Stimulated activated CD8-positive, alpha-beta memory T cell treated with anti-CD3 and anti-CD28 coated beads, Interleukin-7, amount 100 ng/mL, for 48 hours (primary cell): ENCODE data around the gene SFMBT2.

Experiments
- DNase-seq, 2 donors: peaks; one replicate each; pipeline ENCODE4 v3.0.0-alpha.2; 2020; ENCODE audit warnings: low read depth in 1 of 2; ENCODE audit errors: extremely low read depth in 1 of 2

The SFMBT2 gene

GRCh38 chr10:7410862-7411670 lies at the start of gene SFMBT2:
SFMBT2 (minus strand) TSS chr10:7411034; CDS start chr10:7381898, 29,136 bp downstream.
- peak in 1 of 2 donors; percentile 11 for DNase-seq

DNA sequence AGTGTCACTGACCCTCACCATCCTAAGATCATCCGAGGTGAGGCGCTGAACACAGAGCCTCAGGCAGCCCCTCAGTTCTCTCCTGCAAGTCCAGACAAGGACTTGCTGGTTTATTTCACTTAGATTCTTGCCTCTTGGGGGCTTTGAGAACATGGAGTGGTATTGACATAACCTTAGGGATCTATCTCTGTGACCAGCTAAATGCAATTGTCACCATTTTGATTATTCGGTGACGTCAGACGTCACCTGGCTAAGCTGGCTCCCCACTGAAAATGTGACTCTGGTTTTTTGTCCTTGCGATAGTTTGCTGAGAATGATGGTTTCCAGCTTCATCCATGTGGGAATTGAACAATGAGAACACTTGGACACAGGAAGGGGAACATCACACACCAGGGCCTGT lies 49.2 kb upstream of the SFMBT2 start:
- no peak for DNase-seq

DNA sequence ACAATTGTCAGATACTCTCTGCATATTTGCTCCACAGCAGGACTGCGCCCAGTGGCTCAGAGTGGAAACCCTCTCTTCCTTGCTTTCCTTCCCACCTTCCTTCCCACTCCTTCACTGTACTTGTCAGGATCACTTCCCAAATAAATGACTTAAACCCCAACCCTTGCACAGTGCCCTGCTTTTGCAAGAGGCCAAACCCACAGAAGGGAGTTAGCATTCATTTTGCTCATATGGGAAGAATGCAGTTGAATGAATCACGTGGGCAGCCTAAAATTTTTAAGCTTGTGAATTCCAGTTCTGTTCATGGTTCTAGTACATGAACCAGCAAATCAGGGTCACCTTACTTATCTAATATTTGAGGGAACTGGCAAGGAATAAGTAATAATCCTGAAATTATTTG lies 47.7 kb upstream of the SFMBT2 start:
- DNase-seq: no peak

DNA sequence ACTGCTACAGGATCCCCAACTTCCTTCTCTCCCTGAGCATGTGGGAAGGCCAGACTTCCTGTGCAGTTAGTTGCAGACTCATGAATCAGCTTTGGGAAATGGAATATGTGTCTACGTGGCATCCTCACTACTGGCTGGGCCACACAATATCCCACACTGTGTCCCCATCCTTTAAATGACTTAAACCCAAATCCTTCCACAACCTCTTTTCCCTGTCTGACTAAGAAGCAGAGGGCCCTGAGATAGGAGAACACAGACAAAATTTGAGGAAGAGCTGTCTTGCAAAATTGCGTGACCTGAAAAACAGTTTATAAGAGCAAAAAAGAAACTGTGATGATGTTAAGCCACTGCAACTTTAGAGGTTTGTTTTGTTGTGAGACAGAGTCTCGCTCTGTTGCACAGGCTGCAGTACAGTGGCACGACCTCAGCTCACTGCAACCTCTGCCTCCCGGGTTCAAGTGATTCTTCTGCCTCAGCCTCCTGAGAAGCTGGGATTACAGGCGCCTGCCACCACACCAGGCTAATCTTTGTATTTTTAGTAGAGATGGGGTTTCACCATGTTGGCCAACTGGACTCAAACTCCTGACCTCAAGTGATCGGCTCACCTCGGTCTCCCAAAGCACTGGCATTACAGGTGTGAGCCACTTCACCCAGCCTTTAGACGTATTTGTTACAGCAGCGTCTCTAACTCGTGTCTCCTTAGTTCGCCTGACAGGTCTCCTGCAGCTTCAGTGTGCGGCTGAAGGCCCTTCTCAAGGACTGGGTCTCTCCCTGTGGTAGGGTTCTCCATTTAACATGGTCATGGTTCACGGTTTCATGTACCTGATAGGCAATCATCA lies 46.9 kb upstream of the SFMBT2 start:
- no peak for DNase-seq

GRCh38 chr10:7449063-7449695 lies 38.3 kb upstream of the SFMBT2 start:
- DNase-seq: no peak

DNA sequence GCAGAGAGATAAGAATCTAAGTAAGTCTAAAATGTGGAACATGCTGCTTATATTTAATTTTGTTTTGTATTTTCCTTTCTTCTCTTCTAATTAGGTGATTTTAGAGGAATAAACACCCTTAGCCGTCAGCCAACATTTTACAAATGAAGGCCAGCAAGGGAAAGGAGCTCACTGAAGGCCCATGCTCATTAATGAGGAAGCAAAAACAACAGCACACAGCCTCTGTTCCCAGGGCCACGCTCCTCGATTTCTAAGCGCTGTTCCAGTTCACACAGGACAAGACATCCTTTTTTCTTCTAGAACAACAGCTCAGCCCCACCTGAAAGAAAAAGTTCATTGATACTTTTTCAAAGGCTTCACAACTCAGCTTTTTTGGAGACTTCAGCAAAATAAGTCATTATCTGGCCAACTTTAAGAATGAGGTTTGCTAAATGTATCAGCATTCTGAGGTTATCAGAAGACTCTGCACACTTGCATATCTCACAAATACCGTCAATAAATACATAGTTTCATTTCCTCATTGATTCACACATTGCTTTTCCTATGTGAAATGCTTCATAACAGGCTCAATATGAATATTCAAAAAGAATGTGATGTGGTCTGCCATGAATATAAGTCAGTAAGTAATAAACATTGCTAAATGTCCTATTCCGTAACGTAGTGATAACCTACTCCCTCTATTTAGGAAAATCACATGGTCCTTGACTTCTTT lies 34.8 kb upstream of the SFMBT2 start:
- DNase-seq: no peak

DNA sequence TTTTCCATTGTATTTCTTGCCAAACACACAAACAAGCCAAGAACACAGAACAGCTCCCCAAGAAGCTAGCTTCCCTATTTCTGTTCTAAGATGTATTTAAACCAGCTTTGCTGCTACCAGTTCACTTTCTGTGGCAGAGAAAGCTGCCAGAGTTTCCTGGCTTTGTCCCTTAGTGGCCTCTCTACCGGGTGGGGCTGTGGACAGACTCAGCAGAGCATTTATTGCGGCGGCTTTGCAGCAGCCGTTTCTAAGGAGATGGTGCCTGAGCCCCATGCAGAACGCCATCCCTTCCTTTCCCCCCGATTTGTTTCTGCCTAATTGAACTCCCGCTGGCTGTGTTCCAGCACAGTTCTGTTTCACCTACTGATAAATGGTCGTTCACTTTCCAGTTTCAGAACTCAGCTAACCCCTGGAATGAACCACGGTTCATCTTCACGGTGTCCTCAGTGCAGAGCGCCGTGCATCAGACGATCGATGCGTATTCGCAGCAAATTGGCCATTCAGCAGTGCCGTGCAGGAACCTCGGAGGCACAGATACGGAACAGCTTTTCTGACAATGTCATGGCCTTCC lies 33.8 kb upstream of the SFMBT2 start:
- DNase-seq: no peak

DNA sequence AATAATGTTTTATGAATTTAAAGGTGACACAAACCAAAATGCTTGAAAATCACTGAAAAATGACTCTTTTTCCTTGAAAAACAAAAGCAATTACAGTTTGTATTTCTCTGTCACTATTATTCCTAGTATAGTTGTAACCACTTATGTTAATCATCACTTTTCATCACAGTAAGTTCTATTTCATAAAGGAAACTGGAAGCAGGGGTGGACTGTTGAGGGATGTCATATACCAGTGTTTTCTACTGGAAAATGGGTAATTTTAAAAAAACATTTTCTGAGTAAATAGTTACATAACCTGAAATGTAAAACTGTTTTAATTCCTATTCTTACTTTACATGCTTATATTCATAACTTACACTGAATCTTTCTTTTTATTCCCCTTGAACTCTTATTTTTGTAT lies 32.2 kb upstream of the SFMBT2 start:
- no peak for DNase-seq

DNA sequence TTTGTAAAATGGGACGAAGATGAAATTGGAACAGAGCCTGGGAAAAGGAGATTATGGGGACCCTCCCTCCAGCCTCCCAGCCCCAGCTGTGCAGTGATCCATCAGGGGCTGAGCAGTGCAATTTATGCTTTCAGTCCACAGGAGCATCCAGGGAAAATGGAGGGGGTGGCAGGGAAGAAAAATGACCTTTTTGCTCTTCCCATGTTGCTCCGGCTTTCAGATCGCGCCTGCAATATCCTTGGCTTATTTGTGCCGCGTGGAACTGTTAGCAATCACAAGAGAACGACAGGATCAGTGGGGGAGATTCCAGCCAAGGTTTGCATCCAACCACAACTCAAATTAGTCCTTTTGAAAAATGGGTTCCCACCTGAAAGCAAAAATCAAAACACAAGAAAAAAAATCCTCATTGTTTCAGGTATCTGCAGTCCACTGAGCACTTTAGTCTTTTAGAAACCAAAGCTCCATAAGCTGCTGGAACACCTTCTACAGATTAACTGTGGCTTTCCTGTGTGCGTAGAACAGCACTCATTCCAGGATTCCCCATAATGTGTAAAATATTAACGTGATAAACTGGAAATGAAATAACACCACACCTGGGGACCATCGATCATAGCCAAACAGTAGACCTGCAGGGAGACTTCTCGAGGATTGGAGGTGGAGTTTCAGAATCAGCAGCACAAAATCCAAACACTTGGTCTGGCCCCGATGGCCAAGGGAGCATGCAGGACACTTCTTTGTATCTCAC lies 30.7 kb upstream of the SFMBT2 start:
- no peak for DNase-seq

- no peak for DNase-seq
Observed at GRCh38 chr10:7439696-7440095, 28.9 kb upstream of the SFMBT2 start.

- DNase-seq: no peak
Observed at GRCh38 chr10:7438196-7438986, 27.6 kb upstream of the SFMBT2 start.

- no peak for DNase-seq
Observed at GRCh38 chr10:7436490-7437100, 25.8 kb upstream of the SFMBT2 start.

- no peak for DNase-seq
Observed at GRCh38 chr10:7435674-7436073, 24.8 kb upstream of the SFMBT2 start.

- no peak for DNase-seq
Observed at GRCh38 chr10:7434378-7434777, 23.5 kb upstream of the SFMBT2 start.

DNA sequence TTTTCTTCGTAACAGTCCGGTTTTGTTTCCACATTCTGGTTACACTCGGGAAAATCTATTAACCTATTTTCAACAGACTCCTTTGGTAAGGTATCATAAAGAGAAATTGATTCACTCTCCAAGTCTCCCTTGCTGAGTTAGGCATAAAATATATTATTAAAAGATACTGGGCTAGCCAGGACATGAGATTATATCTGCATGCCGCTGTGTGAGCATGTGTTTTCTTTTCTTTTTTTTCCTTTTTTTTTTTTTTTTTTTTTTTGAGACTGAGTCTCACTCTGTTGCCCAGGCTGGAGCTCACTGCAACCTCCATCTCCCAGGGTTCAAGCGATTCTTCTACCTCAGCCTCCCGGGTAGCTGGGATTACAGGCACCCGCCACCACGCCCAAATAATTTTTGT lies 23.0 kb upstream of the SFMBT2 start:
- no peak for DNase-seq

GRCh38 chr10:7432884-7433726 lies 22.3 kb upstream of the SFMBT2 start:
- DNase-seq: no peak

DNA sequence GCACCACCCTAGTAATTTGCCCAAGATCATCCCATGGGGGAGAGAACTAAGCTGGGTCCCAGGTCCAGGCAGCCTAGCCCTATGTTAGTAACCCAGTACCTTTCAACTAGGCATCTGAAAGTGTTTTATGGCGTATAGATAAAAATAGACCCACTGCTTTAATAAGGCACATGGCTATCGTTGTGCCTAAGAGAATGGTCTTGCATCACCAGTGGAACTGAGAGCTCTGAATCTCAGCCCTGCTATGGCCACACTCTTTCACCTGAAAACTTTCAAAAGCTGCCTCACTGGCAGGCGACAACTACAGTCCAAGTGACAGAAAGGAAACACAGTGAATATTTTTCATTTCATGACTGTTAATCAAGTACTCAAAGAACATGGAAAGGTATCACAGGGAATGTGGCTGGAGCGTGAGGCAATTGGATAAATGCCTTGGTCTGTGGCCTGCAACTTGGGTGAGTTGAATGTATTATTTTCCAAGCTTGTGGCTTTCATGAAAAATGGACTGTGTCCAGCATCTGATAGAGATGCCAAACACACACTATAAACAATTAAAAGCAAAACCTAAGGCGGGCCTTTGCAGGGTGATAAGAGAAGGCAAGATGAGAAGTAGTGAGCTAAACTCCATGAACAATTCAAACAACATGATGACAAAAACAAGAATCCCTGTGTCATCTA lies 18.0 kb upstream of the SFMBT2 start:
- no peak for DNase-seq
